Breast epithelium (tissue), 4 donors: ENCODE measurements around the gene SMCO1. TPM values are rescaled to one million over a fixed set of nuclear protein-coding genes. Genes with fewer than 3 reads are reported as not detected.
A peak's percentile ranks its signal among the peaks of the same experiment; 100 is the strongest.
"Not testable (repeated sequence)": the region's sequence is repeated elsewhere in the genome, so short reads cannot be mapped to it uniquely, and the experiment has no call there.

Experiments used
- DNase-seq, 2 donors: peaks; one replicate each; pipeline ENCODE4 v3.0.0-alpha.2; 2019; ENCODE audit warnings: low spot score in 2 of 2
- H3K27ac ChIP-seq, 2 donors: fragments of 200-600 bp; sonication (generic) in 1 of 2; one replicate each; pipeline ENCODE4 v1.5.1; 2016 to 2019; ENCODE audit warnings: mild to moderate bottlenecking in 1 of 2
- H3K27me3 ChIP-seq, 2 donors: fragments of 200-600 bp; sonication (generic) in 1 of 2; one replicate each; pipeline versions ENCODE4 v1.5.1 to v1.6.0; 2017 to 2019; ENCODE audit warnings: control low read depth in 1 of 2, mild to moderate bottlenecking in 1 of 2
- H3K36me3 ChIP-seq: fragments of 200-600 bp; one replicate; pipeline ENCODE4 v1.5.1; 2019
- H3K4me1 ChIP-seq, 2 donors: fragments of 200-600 bp; sonication (generic); one replicate each; pipeline ENCODE4 v1.5.1; 2016 to 2019; ENCODE audit warnings: control low read depth in 1 of 2
- H3K4me3 ChIP-seq, 3 donors: fragments of 200-600 bp; sonication (generic); 1 replicate in 2 of 3; 2 replicates in 1 of 3; pipeline ENCODE4 v1.5.1; 2016 to 2019; ENCODE audit warnings: mild to moderate bottlenecking in 3 of 3, moderate library complexity in 2 of 3
- H3K9me3 ChIP-seq, 2 donors: fragments of 200-600 bp; sonication (generic) in 1 of 2; one replicate each; pipeline ENCODE4 v1.5.1; 2016 to 2019; ENCODE audit warnings: control low read depth in 1 of 2
- POLR2A ChIP-seq: fragments of 450-650 bp; IDR thresholded peaks from one replicate; pipeline ENCODE4 v1.6.1; 2016; ENCODE audit warnings: antibody characterized with exemption, mild to moderate bottlenecking, moderate library complexity
- POLR2AphosphoS5 ChIP-seq, 3 donors: sonication (generic); formaldehyde crosslinking; IDR thresholded peaks; one replicate each; pipeline ENCODE4 v1.6.1; 2017; ENCODE audit warnings: antibody characterized with exemption in 3 of 3
- intact Hi-C: fragments of 100-400 bp; cut with DNase I; formaldehyde crosslinking; loops from one replicate; pipeline ENCODE4 v1.15.1; 2023; ENCODE audit warnings: low total_unique reads
- total RNA-seq, 3 donors: library from RNA; depleted of rRNA; stranded (reverse); fragments of >200 nt; gene quantifications; one replicate each; pipeline ENCODE4 v1.1.0, GENCODE V29; 2016
- TF ChIP-seq, protein P1 (sequence below), 3 donors: fragments of 450-650 bp; IDR thresholded peaks; one replicate each; pipeline ENCODE4 v1.5.1; 2016 to 2017; ENCODE audit warnings: antibody characterized with exemption in 3 of 3, mild to moderate bottlenecking in 3 of 3, moderate library complexity in 3 of 3

The SMCO1 gene
- total RNA-seq, 3 donors from 2014 or later, result not detected

DNA sequence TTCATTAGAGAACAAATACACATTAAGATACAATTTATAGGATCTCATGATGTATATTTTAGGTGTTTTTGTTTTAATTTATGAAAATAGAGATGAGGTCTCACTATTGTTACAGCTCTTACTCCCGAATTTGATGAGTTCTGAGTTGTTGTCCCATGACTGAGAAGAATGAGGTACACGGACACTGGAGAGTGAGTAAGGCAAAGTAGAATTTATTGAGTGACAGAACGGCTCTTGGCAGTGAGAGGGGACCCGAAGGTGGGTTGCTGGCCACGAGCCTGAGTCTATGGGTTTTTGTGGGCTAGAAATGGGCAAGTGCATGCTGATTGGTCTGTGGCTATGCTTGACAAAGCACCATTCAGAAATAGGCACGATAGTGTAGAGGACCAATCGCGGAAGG, 8.5 kb downstream of the SMCO1 start:
- H3K36me3 ChIP-seq, result no peaks in the 10 kb centered on the region
- no peak for DNase-seq
- intact Hi-C loops, result no loop called here
- no peak overlapping the region for H3K4me3 ChIP-seq
- H3K9me3 ChIP-seq, result peaks cover 5 to 11% of the 10 kb centered on the region in 2 donors
- no peaks in the 10 kb centered on the region for H3K27me3 ChIP-seq
- no peaks in the 10 kb centered on the region for H3K4me1 ChIP-seq
- no peak overlapping the region for H3K27ac ChIP-seq
- TF ChIP-seq POLR2A (no peak), POLR2AphosphoS5 (IDR thresholded peaks at IDR 0.05) (no peak)
- TF ChIP-seq, protein P1, sequence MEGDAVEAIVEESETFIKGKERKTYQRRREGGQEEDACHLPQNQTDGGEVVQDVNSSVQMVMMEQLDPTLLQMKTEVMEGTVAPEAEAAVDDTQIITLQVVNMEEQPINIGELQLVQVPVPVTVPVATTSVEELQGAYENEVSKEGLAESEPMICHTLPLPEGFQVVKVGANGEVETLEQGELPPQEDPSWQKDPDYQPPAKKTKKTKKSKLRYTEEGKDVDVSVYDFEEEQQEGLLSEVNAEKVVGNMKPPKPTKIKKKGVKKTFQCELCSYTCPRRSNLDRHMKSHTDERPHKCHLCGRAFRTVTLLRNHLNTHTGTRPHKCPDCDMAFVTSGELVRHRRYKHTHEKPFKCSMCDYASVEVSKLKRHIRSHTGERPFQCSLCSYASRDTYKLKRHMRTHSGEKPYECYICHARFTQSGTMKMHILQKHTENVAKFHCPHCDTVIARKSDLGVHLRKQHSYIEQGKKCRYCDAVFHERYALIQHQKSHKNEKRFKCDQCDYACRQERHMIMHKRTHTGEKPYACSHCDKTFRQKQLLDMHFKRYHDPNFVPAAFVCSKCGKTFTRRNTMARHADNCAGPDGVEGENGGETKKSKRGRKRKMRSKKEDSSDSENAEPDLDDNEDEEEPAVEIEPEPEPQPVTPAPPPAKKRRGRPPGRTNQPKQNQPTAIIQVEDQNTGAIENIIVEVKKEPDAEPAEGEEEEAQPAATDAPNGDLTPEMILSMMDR (IDR thresholded peaks at IDR 0.05), result no peak

DNA sequence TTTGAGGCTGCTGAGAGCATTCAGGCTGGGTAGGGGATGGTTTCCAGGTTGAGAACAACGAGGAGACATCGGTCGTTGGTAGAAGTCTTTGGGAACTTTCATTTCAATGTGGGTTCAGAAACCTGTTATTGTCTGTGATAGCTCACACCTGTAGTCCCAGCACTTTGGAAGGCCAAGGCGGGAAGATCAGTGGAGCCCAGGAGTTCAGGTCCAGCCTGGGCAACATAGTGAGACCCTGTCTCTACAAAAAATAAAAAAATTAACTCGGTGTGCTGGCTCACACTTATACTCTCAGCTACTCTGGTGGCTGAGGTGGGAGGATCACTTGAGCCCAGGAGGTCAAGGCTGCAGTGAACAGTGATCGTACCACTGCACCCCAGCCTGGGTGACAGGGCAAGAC, 10.6 kb downstream of the SMCO1 start:
- no peak for DNase-seq
- Histone ChIP-seq H3K27me3 (no peaks in the 10 kb centered on the region), H3K9me3 (peaks cover 5 to 11% of the 10 kb centered on the region in 2 donors), H3K4me1 (no peaks in the 10 kb centered on the region), H3K36me3 (no peaks in the 10 kb centered on the region), H3K4me3 (no peak overlapping the region), H3K27ac (peak overlapping the region; percentile 92 to 96)
- intact Hi-C loops, result no loop called here
- TF ChIP-seq, protein P1 (IDR thresholded peaks at IDR 0.05), result no peak
- TF ChIP-seq POLR2AphosphoS5 (IDR thresholded peaks at IDR 0.05) (no peak), POLR2A (no peak)

DNA sequence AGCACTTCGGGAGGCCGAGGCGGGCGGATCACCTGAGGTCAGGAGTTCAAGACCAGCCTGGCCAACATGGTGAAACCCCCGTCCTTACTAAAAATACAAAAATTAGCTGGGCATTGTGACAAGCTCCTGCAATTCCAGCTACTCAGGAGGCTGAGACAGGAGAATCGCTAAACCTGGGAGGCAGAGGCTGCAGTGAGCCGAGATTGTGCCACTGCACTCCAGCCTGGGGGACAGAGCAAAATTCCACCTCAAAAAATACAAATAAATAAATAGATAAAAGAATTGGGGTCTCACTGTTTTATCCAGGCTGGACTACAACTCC, 11.1 kb downstream of the SMCO1 start:
- H3K27me3 ChIP-seq, intact Hi-C loops, H3K36me3 ChIP-seq, DNase-seq, H3K4me1 ChIP-seq: not testable (repeated sequence)
- Histone ChIP-seq H3K4me3 (peak overlapping the region; percentile 81 to 96 (median 96)), H3K9me3 (peaks cover 5 to 11% of the 10 kb centered on the region in 2 donors), H3K27ac (peak overlapping the region; percentile 92 to 96)

DNA sequence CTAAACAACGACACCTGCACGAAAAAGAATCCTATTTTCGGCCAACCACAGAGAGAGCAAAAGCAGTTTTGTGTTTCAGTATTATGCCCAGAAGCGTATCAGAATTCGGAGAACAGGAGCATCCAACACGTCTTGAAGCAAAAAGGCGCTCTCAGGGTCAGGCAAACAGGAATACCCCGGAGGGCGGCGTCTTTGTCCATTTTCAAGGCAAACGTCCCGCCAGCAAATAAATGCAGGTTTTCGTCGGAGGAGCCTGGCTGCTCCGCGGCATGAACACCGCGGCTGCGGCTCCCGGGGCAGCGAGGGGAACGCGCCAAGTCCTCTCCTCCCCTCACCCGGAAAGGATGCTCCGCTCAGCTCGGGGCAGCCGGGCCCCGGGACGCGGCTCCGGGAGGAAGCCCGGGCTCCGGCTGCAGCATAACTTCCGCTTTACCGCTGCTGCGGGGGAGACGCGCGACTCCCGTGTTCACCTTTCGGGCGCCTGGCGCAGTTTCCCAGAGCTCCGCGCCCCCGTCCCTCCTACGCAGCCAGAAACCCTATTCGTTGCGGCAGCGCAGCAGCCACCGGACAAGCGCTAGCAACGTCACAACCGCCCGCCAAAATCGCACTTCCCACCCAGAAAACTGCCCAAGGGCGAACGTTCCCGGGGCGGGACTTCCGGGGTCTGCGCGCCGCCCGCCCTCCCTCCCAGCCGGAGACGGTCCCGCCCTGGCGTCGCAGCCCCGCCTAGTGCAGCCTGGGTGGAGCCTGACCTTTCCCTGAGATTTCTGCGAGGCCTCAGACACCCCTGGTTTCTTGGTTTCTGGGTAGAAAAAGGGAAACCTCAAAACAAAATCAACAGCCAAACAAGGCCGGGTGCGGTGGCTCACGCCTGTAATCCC, 11.7 kb downstream of the SMCO1 start, which contains the start of gene RNF168:
RNF168 (minus strand) TSS at position 573 of the 881 bp plus-strand sequence. CDS start 595 bp downstream, outside the sequence.
- peaks cover 5 to 11% of the 10 kb centered on the region in 2 donors for H3K9me3 ChIP-seq
- intact Hi-C loops, result no loop called here
- H3K4me3 ChIP-seq, result peak within 1 kb of the TSS; percentile 81 to 96 (median 96)
- peak within 1 kb of the TSS; percentile 92 to 96 for H3K27ac ChIP-seq
- TF ChIP-seq, protein P1 (IDR thresholded peaks at IDR 0.05), result no peak
- TF ChIP-seq POLR2AphosphoS5 (IDR thresholded peaks at IDR 0.05) (peak; percentile 80 to 87 (median 82)), POLR2A (peak; percentile 71)
- H3K4me1 ChIP-seq, result no peaks in the 10 kb centered on the region
- DNase-seq, result peak; percentile 86 to 94
- no peaks in the 10 kb centered on the region for H3K27me3 ChIP-seq
- no peaks in the 10 kb centered on the region for H3K36me3 ChIP-seq

DNA sequence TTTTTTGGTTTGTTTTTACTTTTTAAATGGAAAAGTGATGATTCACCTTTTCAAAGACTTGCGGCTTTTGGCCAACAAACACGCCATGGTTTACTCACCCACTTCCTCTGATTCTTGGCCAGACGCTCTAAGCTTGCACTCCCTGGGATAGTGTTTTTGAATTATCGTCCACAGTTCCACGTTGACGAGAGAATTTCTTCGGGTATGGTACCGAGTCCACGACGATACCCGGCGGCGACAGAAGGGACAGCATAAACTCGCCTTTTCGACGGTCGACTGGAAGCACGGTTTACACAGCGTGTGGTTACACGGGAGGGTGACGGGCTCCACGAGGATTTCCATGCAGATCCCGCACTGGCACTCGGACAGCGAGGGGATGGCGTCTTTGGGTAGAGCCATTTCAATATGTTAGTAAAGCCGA, 12.4 kb downstream of the SMCO1 start:
- intact Hi-C loops, result no loop called here
- DNase-seq, result peak; percentile 24 to 54
- TF ChIP-seq POLR2AphosphoS5 (IDR thresholded peaks at IDR 0.05) (peak in 2 of 3 donors; percentile 17 to 41), POLR2A (no peak)
- TF ChIP-seq, protein P1 (IDR thresholded peaks at IDR 0.05), result peak in 1 of 3 donors; percentile 16
- Histone ChIP-seq H3K27ac (peak overlapping the region; percentile 92 to 96), H3K9me3 (peaks cover 5 to 11% of the 10 kb centered on the region in 2 donors), H3K27me3 (no peaks in the 10 kb centered on the region), H3K36me3 (no peaks in the 10 kb centered on the region), H3K4me1 (no peaks in the 10 kb centered on the region), H3K4me3 (peak overlapping the region; percentile 81 to 96 (median 96))
